ENCODE measurements around the gene ZC2HC1C.

DNA sequence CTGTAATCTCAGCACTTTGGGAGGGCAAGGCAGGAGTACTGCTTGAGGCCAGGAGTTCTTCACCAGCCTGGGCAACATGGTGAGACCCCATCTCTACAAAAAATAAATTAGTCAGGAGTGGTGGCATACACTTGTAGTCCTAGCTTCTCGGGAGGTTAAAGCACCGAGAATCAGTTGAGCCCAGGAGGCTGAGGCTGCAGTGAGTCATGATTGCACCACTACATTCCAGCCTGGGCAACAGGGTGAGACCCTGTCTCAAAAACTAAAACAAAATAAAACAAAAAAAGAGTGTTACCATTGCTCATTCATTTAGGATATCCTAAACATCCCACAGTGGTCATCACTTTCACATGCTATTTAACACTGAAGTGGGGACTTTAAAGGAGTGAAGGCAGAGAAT lies 49.6 kb downstream of the ZC2HC1C start:
- no peak for TF ChIP-seq CTCF (IDR thresholded peaks at IDR 0.05)
- TF ChIP-seq POLR2A (IDR thresholded peaks at IDR 0.05) = no peak

Measured in testis (tissue), 2 donors.